Glutamatergic neuron (in vitro differentiated cells): ENCODE results near the gene CELF4. TPM values are rescaled to one million over a fixed set of nuclear protein-coding genes. Genes with fewer than 3 reads are reported as not detected.

Experiments used
- DNase-seq: peaks from one replicate; pipeline ENCODE4 v3.0.0; 2022
- H3K27ac Mint-ChIP-seq: one replicate; pipeline ENCODE4 v1.8.0; 2020; ENCODE audit warnings: mild to moderate bottlenecking, mixed read lengths, inconsistent platforms; ENCODE audit not compliant: unreplicated experiment
- H3K27me3 Mint-ChIP-seq: one replicate; pipeline ENCODE4 v1.8.0; 2020; ENCODE audit warnings: mild to moderate bottlenecking, moderate library complexity, mixed read lengths, inconsistent platforms; ENCODE audit not compliant: unreplicated experiment
- H3K36me3 Mint-ChIP-seq: one replicate; pipeline ENCODE4 v1.8.0; 2020; ENCODE audit warnings: mild to moderate bottlenecking, mixed read lengths, inconsistent platforms; ENCODE audit not compliant: unreplicated experiment
- H3K4me1 Mint-ChIP-seq: one replicate; pipeline ENCODE4 v1.8.0; 2020; ENCODE audit warnings: mild to moderate bottlenecking, low read depth, mixed read lengths, inconsistent platforms; ENCODE audit not compliant: unreplicated experiment
- H3K4me3 Mint-ChIP-seq: one replicate; pipeline ENCODE4 v1.8.0; 2020; ENCODE audit warnings: mild to moderate bottlenecking, mixed read lengths, inconsistent platforms; ENCODE audit not compliant: unreplicated experiment
- H3K9me3 Mint-ChIP-seq: one replicate; pipeline ENCODE4 v1.8.0; 2020; ENCODE audit warnings: mild to moderate bottlenecking, moderate library complexity, mixed read lengths, inconsistent platforms; ENCODE audit not compliant: unreplicated experiment
- CTCF ChIP-seq: fragments of 200-600 bp; sonication (generic); IDR thresholded peaks from one replicate; pipeline ENCODE4 v1.5.0; 2021; ENCODE audit not compliant: partially characterized antibody, unreplicated experiment
- total RNA-seq: library from RNA; stranded (reverse); fragmentation: NEBNext Ultra II Directional; extraction: Animal tissue kit (Norgen Biotek cat#: 25700); gene quantifications from one replicate; pipeline ENCODE4 v1.2.1, GENCODE V29; 2021; ENCODE audit not compliant: unreplicated experiment

Gene CELF4
- total RNA-seq, 1 donor from 2014 or later: 38.4 TPM

- H3K27me3 Mint-ChIP-seq: peaks cover 15% of the 10 kb centered on the region
- DNase-seq: no peak
- H3K9me3 Mint-ChIP-seq: peaks cover 10% of the 10 kb centered on the region
- TF ChIP-seq CTCF: no peak
- no peak overlapping the region for H3K27ac Mint-ChIP-seq
- H3K36me3 Mint-ChIP-seq: peaks cover 6% of the 10 kb centered on the region
- H3K4me1 Mint-ChIP-seq: peaks cover 25% of the 10 kb centered on the region
- no peak overlapping the region for H3K4me3 Mint-ChIP-seq
Measured at GRCh38 chr18:37389041-37389440, 176.6 kb downstream of the CELF4 start.

GRCh38 chr18:37388413-37388812 lies 177.2 kb downstream of the CELF4 start:
- H3K27me3 Mint-ChIP-seq: peaks cover 14% of the 10 kb centered on the region
- H3K4me1 Mint-ChIP-seq: peaks cover 25% of the 10 kb centered on the region
- no peak for DNase-seq
- peaks cover 6% of the 10 kb centered on the region for H3K9me3 Mint-ChIP-seq
- no peak for TF ChIP-seq CTCF
- no peak overlapping the region for H3K27ac Mint-ChIP-seq
- peaks cover 6% of the 10 kb centered on the region for H3K36me3 Mint-ChIP-seq
- H3K4me3 Mint-ChIP-seq: no peak overlapping the region

GRCh38 chr18:37385846-37386778 lies 179.5 kb downstream of the CELF4 start:
- peaks cover 6% of the 10 kb centered on the region for H3K9me3 Mint-ChIP-seq
- peak; percentile 97 for TF ChIP-seq CTCF

GRCh38 chr18:37383846-37384595 lies 181.6 kb downstream of the CELF4 start:
- Mint-ChIP-seq H3K36me3 (peaks cover 9% of the 10 kb centered on the region), H3K4me1 (peaks cover 12% of the 10 kb centered on the region), H3K9me3 (peaks cover 9% of the 10 kb centered on the region), H3K4me3 (no peak overlapping the region), H3K27me3 (peaks cover 4% of the 10 kb centered on the region), H3K27ac (no peak overlapping the region)
- TF ChIP-seq CTCF: no peak
- DNase-seq: no peak

More at GRCh38 chr18:37385846-37386778, 179.5 kb downstream of the CELF4 start:
- no peak for DNase-seq
- H3K4me3 Mint-ChIP-seq: no peak overlapping the region
- H3K36me3 Mint-ChIP-seq: peaks cover 6% of the 10 kb centered on the region
- H3K27ac Mint-ChIP-seq: peak overlapping the region; percentile 25
- H3K4me1 Mint-ChIP-seq: peaks cover 12% of the 10 kb centered on the region
- H3K27me3 Mint-ChIP-seq: peaks cover 1% of the 10 kb centered on the region
